HG03558 (cell line): ENCODE results near the gene CCR7.

Experiments used
- ATAC-seq: cut with Tn5 transposase; IDR thresholded peaks from one replicate; pipeline ENCODE4 v1.9.1; 2021; ENCODE audit warnings: moderate number of reproducible peaks; ENCODE audit not compliant: unreplicated experiment; ENCODE audit errors: extremely low read depth

Gene CCR7

GRCh38 chr17:40538936-40539705 lies 26.2 kb downstream of the CCR7 start:
- no peak for ATAC-seq

- no peak for ATAC-seq
Observed at GRCh38 chr17:40538019-40538935, 27.0 kb downstream of the CCR7 start.

- ATAC-seq = no peak
Observed at GRCh38 chr17:40536295-40537171, 28.7 kb downstream of the CCR7 start.

- ATAC-seq = no peak
Observed at GRCh38 chr17:40535924-40536294, 29.4 kb downstream of the CCR7 start.

GRCh38 chr17:40535438-40535837 lies 29.8 kb downstream of the CCR7 start:
- ATAC-seq = no peak

- ATAC-seq = no peak
Observed at GRCh38 chr17:40534371-40535189, 30.7 kb downstream of the CCR7 start.

- ATAC-seq = no peak
Observed at GRCh38 chr17:40533896-40534295, 31.4 kb downstream of the CCR7 start.

- no peak for ATAC-seq
Observed at GRCh38 chr17:40532520-40533253, 32.6 kb downstream of the CCR7 start.

GRCh38 chr17:40531051-40531991 lies 34.0 kb downstream of the CCR7 start:
- no peak for ATAC-seq

GRCh38 chr17:40530531-40530994 lies 34.7 kb downstream of the CCR7 start:
- ATAC-seq = no peak

GRCh38 chr17:40529991-40530390 lies 35.3 kb downstream of the CCR7 start:
- no peak for ATAC-seq

- ATAC-seq = no peak
Observed at GRCh38 chr17:40528692-40529417, 36.4 kb downstream of the CCR7 start.

GRCh38 chr17:40526668-40527067 lies 38.6 kb downstream of the CCR7 start:
- no peak for ATAC-seq

GRCh38 chr17:40525294-40525693 lies 40.0 kb downstream of the CCR7 start:
- no peak for ATAC-seq

GRCh38 chr17:40524243-40524965 lies 40.9 kb downstream of the CCR7 start:
- no peak for ATAC-seq

- no peak for ATAC-seq
Observed at GRCh38 chr17:40522961-40523310, 42.3 kb downstream of the CCR7 start.
